ENCODE measurements around the gene SPINK7. TPM values are rescaled to one million over a fixed set of nuclear protein-coding genes. Genes with fewer than 3 reads are reported as not detected.
"Not testable (repeated sequence)": the region's sequence is repeated elsewhere in the genome, so short reads cannot be mapped to it uniquely, and the experiment has no call there.

The SPINK7 gene
- total RNA-seq, 2 experiments from 2014 or later = not detected

- H3K27me3 Mint-ChIP-seq; POLR2A ChIA-PET; H3K4me1 Mint-ChIP-seq; H3K9me3 Mint-ChIP-seq; ATAC-seq (ENCODE audit: low read depth); H3K36me3 Mint-ChIP-seq: not testable (repeated sequence)
- Mint-ChIP-seq H3K27ac (peak overlapping the region; percentile 25), H3K4me3 (peak overlapping the region; percentile 77)
- DNase-seq = peak; percentile 33
Measured at GRCh38 chr5:148320011-148320963, 8.1 kb downstream of the SPINK7 start.

DNA sequence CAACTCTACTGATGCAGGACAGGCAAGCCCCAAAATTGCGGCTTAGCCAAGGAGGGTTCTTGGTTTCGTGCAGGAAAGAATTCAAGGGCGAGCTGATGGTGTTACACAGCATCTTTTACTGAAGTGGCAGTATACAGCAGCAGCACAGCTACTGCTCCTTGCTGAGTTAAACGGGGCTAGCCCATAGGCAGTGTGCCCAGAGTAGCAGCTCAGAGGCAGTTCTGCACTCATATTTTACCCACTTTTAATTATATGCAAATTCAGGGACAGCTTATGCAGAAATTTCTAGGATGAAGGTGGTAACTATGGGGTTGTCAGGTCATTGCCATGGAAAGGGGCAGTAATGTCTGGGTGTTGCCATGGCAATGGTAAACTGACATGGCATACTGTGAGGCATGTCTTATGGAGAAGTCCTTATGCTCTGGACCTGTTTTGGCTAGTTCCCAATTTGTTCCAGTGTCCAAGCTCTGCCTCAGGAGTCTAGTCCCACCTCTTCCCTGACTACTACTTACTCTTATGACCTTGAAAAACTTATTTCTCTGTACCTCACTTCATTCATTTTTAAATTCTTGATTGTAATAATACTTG, 21.1 kb downstream of the SPINK7 start:
- Mint-ChIP-seq H3K27me3 (peaks cover 2% of the 10 kb centered on the region), H3K4me1 (no peaks in the 10 kb centered on the region), H3K4me3 (no peak overlapping the region), H3K9me3 (no peaks in the 10 kb centered on the region), H3K36me3 (no peaks in the 10 kb centered on the region), H3K27ac (no peak overlapping the region)
- ATAC-seq (ENCODE audit: low read depth) (no peak), DNase-seq (no peak)
- POLR2A ChIA-PET = no interaction called here

GRCh38 chr5:148335259-148335658, 23.0 kb downstream of the SPINK7 start, which contains the start of gene SPINK9:
TSS of gene SPINK9 (plus strand) at chr5:148335559. CDS start at chr5:148335614, 55 bp downstream.
- peaks cover 2% of the 10 kb centered on the region for H3K27me3 Mint-ChIP-seq
- POLR2A ChIA-PET = no interaction called here
- H3K4me1 Mint-ChIP-seq = no peaks in the 10 kb centered on the region
- no peak within 1 kb of the TSS for H3K27ac Mint-ChIP-seq
- DNase-seq (no peak), ATAC-seq (ENCODE audit: low read depth) (no peak)
- H3K4me3 Mint-ChIP-seq = no peak within 1 kb of the TSS
- no peaks in the 10 kb centered on the region for H3K9me3 Mint-ChIP-seq
- H3K36me3 Mint-ChIP-seq = no peaks in the 10 kb centered on the region

- Mint-ChIP-seq H3K4me1 (no peaks in the 10 kb centered on the region), H3K4me3 (no peak overlapping the region), H3K27ac (no peak overlapping the region), H3K9me3 (no peaks in the 10 kb centered on the region), H3K27me3 (peaks cover 2% of the 10 kb centered on the region), H3K36me3 (no peaks in the 10 kb centered on the region)
- ATAC-seq (ENCODE audit: low read depth) = no peak
- DNase-seq = no peak
- POLR2A ChIA-PET = no interaction called here
Measured at GRCh38 chr5:148336704-148337435, 24.6 kb downstream of the SPINK7 start.

- peaks cover 2% of the 10 kb centered on the region for H3K4me1 Mint-ChIP-seq
- POLR2A ChIA-PET = no interaction called here
- ATAC-seq (ENCODE audit: low read depth) (no peak), DNase-seq (no peak)
- no peak overlapping the region for H3K4me3 Mint-ChIP-seq
- no peak overlapping the region for H3K27ac Mint-ChIP-seq
- no peaks in the 10 kb centered on the region for H3K27me3 Mint-ChIP-seq
- H3K9me3 Mint-ChIP-seq = no peaks in the 10 kb centered on the region
- no peaks in the 10 kb centered on the region for H3K36me3 Mint-ChIP-seq
Measured at GRCh38 chr5:148342371-148343045, 30.3 kb downstream of the SPINK7 start.

GRCh38 chr5:148343046-148343407, 30.8 kb downstream of the SPINK7 start:
- no peaks in the 10 kb centered on the region for H3K36me3 Mint-ChIP-seq

DNA sequence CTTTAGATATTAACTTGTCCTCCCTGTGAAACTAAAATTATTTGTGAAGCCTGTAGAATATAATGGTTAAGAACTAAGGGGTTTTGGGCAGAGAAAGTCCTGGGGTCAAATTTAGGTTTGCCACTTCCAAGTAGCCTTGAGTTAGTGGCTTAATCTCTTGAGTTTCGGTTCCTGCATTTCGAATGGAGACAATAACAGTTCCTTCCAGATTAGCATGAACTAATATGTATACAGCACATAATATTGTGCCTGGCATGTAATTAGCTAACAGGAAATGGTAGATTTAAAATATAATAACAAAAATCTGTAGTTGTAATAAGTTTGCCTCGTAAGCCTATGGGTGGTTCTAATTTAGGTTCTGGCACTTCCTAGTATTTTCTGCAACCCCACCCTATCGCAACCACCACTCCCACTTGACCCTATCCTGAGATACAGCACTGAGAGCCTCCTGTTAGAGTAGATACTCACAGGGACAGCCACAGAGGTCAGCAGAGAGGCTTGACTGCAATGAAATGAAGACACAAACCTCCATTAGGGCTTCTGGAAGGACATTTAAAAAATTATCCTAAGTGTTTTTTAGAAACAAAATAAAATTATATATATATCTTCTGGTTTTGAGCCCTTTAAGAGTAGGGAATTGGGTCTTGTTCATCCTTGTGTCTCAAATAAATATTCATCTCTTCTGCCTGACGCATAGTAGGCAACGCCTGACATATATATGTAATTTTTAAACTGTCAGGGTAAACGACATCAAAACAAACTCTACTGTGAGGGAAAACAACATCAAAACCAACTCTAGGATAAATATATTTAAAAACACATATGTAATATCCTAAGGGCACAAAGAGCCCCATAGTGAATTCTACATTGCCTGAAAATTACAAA, 31.6 kb downstream of the SPINK7 start:
- POLR2A ChIA-PET = no interaction called here
- DNase-seq = no peak
- no peaks in the 10 kb centered on the region for H3K27me3 Mint-ChIP-seq
- no peak for ATAC-seq (ENCODE audit: low read depth)
- H3K36me3 Mint-ChIP-seq = no peaks in the 10 kb centered on the region
- H3K4me3 Mint-ChIP-seq = no peak overlapping the region
- H3K9me3 Mint-ChIP-seq = no peaks in the 10 kb centered on the region
- H3K4me1 Mint-ChIP-seq = peaks cover 2% of the 10 kb centered on the region
- H3K27ac Mint-ChIP-seq = no peak overlapping the region

More at GRCh38 chr5:148343046-148343407, 30.8 kb downstream of the SPINK7 start:
- no peak overlapping the region for H3K27ac Mint-ChIP-seq
- H3K4me1 Mint-ChIP-seq = peaks cover 2% of the 10 kb centered on the region
- no peaks in the 10 kb centered on the region for H3K27me3 Mint-ChIP-seq
- no peaks in the 10 kb centered on the region for H3K9me3 Mint-ChIP-seq
- ATAC-seq (ENCODE audit: low read depth) = no peak
- no peak overlapping the region for H3K4me3 Mint-ChIP-seq
- POLR2A ChIA-PET = no interaction called here
- no peak for DNase-seq

DNA sequence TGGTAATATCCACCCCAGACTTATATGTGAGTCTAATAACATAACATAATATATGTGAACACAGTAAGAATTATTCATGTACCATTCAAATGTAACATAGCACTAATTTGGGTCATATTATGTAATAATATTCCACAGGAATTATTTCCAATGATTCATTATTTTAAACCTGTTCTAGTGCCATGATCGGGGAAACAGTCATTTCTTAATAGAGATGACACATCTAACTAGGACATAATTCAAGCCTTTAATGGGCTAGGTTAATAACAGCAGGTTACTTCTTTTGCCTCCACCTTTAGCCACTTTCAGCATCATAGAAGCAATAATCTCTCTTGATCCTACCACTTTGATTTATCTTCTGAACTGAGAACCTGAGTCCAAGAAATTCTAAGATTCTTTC, 35.5 kb downstream of the SPINK7 start:
- POLR2A ChIA-PET = no interaction called here
- ATAC-seq (ENCODE audit: low read depth) (no peak), DNase-seq (no peak)
- H3K4me3 Mint-ChIP-seq = no peak overlapping the region
- H3K9me3 Mint-ChIP-seq = no peaks in the 10 kb centered on the region
- H3K27ac Mint-ChIP-seq = no peak overlapping the region
- peaks cover 1% of the 10 kb centered on the region for H3K36me3 Mint-ChIP-seq
- peaks cover 2% of the 10 kb centered on the region for H3K4me1 Mint-ChIP-seq
- no peaks in the 10 kb centered on the region for H3K27me3 Mint-ChIP-seq

DNA sequence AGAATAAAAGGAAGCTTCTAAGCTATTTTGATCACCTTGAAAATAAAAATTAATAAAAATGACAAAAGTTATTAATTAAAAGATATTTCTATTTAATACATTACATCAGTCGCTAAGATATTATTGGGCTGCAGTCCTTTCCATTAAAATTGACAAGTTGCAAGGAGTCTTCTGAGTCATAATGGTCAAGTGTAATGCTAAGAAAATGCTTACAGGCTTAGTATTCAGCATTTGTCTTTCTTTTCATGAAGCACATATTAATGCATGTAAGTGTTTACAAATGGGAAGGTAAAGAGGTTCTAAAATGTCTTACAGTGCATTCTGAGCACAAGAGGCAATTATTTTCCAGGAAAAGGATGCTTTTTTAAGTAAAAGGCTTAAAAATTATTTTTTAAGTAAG, 40.5 kb downstream of the SPINK7 start:
- Mint-ChIP-seq H3K27ac (no peak overlapping the region), H3K4me1 (no peaks in the 10 kb centered on the region), H3K36me3 (peaks cover 1% of the 10 kb centered on the region), H3K4me3 (no peak overlapping the region), H3K27me3 (no peaks in the 10 kb centered on the region), H3K9me3 (no peaks in the 10 kb centered on the region)
- no peak for DNase-seq
- POLR2A ChIA-PET = no interaction called here
- no peak for ATAC-seq (ENCODE audit: low read depth)

GRCh38 chr5:148353634-148354033, 41.4 kb downstream of the SPINK7 start:
- H3K4me3 Mint-ChIP-seq = no peak overlapping the region
- POLR2A ChIA-PET = no interaction called here
- DNase-seq (no peak), ATAC-seq (ENCODE audit: low read depth) (no peak)
- H3K9me3 Mint-ChIP-seq = no peaks in the 10 kb centered on the region
- no peak overlapping the region for H3K27ac Mint-ChIP-seq
- no peaks in the 10 kb centered on the region for H3K4me1 Mint-ChIP-seq
- H3K36me3 Mint-ChIP-seq = peaks cover 1% of the 10 kb centered on the region
- H3K27me3 Mint-ChIP-seq = no peaks in the 10 kb centered on the region

DNA sequence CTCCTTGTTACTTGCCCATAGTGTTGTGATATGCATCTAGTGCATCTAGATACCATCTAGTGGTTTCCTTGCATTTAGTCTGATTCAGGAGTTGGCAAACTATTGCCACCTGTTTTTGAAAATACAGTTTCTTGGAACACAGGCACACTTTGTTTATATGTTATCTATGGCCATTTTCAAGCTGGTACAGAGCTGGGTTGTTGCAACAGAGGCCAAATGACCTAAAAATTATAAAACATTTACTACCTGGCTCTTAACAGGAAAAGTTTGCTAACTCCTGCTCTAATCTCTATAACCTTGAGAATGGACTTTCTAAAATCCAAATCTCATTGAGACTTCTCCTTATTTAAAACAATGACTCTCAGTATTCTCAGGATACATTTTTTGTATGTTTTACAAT, 52.1 kb downstream of the SPINK7 start:
- H3K36me3 Mint-ChIP-seq = no peaks in the 10 kb centered on the region
- no peaks in the 10 kb centered on the region for H3K4me1 Mint-ChIP-seq
- H3K4me3 Mint-ChIP-seq = no peak overlapping the region
- DNase-seq = no peak
- H3K27me3 Mint-ChIP-seq = peaks cover 3% of the 10 kb centered on the region
- H3K9me3 Mint-ChIP-seq = peaks cover 8% of the 10 kb centered on the region
- ATAC-seq (ENCODE audit: low read depth) = no peak
- no peak overlapping the region for H3K27ac Mint-ChIP-seq
- POLR2A ChIA-PET = no interaction called here

Data from activated naive CD8-positive, alpha-beta T cell treated with anti-CD3 and anti-CD28 coated beads, Interleukin-2, amount 10 ng/mL, durations not matched to agents 7 days and 5 days (primary cell).